Measurements from ENCODE around the gene KLHL35. TPM values are rescaled to one million over a fixed set of nuclear protein-coding genes. Genes with fewer than 3 reads are reported as not detected.

Gene KLHL35
- total and polyA plus RNA-seq, 4 donors: 0.07 to 0.42 (median 0.15) TPM; not detected in 1

DNA sequence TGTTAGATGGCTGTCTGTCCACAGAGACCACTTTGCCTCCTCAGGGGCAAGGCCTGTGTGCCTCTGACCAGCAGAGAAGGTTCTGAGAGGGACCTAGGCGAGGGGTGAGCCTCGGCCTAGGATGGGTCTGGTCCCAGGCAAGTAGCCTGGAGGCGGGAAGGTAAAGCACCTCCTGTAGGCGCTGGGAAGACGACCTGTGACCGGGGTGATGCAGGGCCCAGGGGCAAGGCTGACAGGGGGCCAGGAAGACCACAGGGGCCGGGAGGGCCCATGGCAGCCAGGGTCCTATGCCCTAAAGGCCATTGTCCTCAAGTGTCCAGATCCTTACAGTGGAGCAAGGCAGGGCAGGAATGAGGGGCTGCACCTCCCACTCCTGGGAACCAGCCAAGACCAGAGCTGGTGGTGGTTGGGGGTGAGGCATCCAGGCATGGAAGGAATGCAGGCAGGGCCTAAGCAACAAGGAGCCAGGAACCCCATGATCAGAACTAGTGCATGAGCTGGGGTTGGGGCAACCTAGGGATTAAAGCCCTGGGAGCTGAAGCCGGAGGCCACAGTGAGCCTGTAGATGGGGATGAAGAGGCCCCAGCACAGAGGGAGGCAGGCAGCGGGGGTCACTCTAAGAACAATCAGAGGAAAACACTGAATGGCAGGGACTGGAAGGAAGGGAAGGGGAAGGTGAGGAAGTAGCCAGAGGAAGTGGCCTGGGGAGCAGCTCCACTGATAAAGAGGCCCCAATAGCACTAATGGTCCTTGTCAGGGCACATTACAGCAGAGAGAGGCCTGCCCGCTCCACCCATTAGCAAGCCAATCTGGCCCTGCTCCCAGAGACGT, 32.9 kb upstream of the KLHL35 start:
- no peaks in the 10 kb centered on the region for H3K27me3 ChIP-seq (ENCODE audit: control insufficient read depth in 4 of 4, insufficient read depth in 4 of 4, low read length in 3 of 4)
- H3K9ac ChIP-seq (ENCODE audit: low read depth in 1 of 2, low read length in 2 of 2): no peak overlapping the region
- peaks cover 0 to 5% (median 0%) of the 10 kb centered on the region in 4 donors for H3K4me1 ChIP-seq (ENCODE audit: control insufficient read depth in 4 of 4, insufficient read depth in 4 of 4, low read length in 3 of 4)
- H3K9me3 ChIP-seq (ENCODE audit: control insufficient read depth in 4 of 4, low read length in 3 of 4): no peaks in the 10 kb centered on the region
- no peak for DNase-seq (ENCODE audit: low spot score)
- H3K36me3 ChIP-seq (ENCODE audit: control insufficient read depth in 4 of 4, insufficient read depth in 3 of 4, low read depth in 1 of 4, low read length in 3 of 4): no peaks in the 10 kb centered on the region
- 87% methylated on average over 11 of the region's 11 CpGs for WGBS
- no peak overlapping the region for H3K4me3 ChIP-seq (ENCODE audit: low read depth in 1 of 3, low read length in 3 of 3)
- H3K27ac ChIP-seq (ENCODE audit: low read depth in 1 of 2, low read length in 2 of 2): no peak overlapping the region
- TF ChIP-seq HNF4A (conservative IDR thresholded peaks at IDR 0.05) (no peak), NR2F2 (IDR thresholded peaks at IDR 0.05) (peak; percentile 86), RXRA (IDR thresholded peaks at IDR 0.05) (peak in 1 of 2 donors; percentile 9)
- TF ChIP-seq, protein P1, sequence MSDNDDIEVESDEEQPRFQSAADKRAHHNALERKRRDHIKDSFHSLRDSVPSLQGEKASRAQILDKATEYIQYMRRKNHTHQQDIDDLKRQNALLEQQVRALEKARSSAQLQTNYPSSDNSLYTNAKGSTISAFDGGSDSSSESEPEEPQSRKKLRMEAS (IDR thresholded peaks at IDR 0.05): no peak

DNA sequence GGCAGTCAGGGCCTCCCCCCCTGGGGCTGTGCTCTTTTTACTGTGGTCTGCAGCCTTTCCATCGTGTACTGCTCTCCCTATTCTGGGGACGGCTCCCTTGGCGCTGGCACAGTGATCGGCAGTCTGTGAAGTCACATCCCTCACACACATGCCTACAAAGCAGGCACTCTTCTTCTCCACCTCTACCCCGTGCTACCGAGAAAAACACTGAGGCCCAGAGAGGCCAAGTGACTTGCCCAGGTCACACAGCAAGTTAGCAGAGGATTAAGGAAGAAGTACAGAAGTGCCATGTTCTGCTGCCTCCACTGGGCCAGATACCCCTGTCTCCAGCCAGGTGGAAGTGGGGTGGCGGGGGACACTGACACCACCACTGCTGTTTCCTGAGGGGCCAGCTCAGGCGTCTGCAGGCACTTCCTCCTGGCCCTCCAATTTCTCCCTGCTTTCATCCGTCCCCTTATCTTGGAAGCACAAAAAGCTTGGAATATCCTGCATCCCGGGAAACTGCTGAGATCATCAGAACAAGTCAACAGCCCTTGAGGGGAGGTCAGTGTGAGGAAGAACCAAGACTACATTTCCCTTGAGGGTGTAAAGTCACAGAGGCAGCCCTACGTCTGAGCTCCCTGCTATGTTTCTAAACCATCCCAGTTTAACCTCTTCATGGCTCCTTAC, 30.2 kb upstream of the KLHL35 start:
- WGBS: 68% methylated on average over 11 of the region's 11 CpGs
- H3K27me3 ChIP-seq (ENCODE audit: control insufficient read depth in 4 of 4, insufficient read depth in 4 of 4, low read length in 3 of 4): no peaks in the 10 kb centered on the region
- TF ChIP-seq HNF4A (conservative IDR thresholded peaks at IDR 0.05) (no peak), NR2F2 (IDR thresholded peaks at IDR 0.05) (peak; percentile 95), TAF1 (conservative IDR thresholded peaks at IDR 0.05) (no peak), RXRA (IDR thresholded peaks at IDR 0.05) (peak; percentile 9 to 23), FOXA1 (IDR thresholded peaks at IDR 0.05) (no peak)
- TF ChIP-seq, protein P2, sequence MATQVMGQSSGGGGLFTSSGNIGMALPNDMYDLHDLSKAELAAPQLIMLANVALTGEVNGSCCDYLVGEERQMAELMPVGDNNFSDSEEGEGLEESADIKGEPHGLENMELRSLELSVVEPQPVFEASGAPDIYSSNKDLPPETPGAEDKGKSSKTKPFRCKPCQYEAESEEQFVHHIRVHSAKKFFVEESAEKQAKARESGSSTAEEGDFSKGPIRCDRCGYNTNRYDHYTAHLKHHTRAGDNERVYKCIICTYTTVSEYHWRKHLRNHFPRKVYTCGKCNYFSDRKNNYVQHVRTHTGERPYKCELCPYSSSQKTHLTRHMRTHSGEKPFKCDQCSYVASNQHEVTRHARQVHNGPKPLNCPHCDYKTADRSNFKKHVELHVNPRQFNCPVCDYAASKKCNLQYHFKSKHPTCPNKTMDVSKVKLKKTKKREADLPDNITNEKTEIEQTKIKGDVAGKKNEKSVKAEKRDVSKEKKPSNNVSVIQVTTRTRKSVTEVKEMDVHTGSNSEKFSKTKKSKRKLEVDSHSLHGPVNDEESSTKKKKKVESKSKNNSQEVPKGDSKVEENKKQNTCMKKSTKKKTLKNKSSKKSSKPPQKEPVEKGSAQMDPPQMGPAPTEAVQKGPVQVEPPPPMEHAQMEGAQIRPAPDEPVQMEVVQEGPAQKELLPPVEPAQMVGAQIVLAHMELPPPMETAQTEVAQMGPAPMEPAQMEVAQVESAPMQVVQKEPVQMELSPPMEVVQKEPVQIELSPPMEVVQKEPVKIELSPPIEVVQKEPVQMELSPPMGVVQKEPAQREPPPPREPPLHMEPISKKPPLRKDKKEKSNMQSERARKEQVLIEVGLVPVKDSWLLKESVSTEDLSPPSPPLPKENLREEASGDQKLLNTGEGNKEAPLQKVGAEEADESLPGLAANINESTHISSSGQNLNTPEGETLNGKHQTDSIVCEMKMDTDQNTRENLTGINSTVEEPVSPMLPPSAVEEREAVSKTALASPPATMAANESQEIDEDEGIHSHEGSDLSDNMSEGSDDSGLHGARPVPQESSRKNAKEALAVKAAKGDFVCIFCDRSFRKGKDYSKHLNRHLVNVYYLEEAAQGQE (IDR thresholded peaks at IDR 0.05): peak; percentile 65
- TF ChIP-seq, protein P1 (IDR thresholded peaks at IDR 0.05): no peak
- TF ChIP-seq, protein P3, sequence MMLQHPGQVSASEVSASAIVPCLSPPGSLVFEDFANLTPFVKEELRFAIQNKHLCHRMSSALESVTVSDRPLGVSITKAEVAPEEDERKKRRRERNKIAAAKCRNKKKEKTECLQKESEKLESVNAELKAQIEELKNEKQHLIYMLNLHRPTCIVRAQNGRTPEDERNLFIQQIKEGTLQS (IDR thresholded peaks at IDR 0.05): no peak
- TF ChIP-seq, protein P4, sequence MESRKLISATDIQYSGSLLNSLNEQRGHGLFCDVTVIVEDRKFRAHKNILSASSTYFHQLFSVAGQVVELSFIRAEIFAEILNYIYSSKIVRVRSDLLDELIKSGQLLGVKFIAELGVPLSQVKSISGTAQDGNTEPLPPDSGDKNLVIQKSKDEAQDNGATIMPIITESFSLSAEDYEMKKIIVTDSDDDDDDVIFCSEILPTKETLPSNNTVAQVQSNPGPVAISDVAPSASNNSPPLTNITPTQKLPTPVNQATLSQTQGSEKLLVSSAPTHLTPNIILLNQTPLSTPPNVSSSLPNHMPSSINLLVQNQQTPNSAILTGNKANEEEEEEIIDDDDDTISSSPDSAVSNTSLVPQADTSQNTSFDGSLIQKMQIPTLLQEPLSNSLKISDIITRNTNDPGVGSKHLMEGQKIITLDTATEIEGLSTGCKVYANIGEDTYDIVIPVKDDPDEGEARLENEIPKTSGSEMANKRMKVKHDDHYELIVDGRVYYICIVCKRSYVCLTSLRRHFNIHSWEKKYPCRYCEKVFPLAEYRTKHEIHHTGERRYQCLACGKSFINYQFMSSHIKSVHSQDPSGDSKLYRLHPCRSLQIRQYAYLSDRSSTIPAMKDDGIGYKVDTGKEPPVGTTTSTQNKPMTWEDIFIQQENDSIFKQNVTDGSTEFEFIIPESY (IDR thresholded peaks at IDR 0.05): no peak

More for the DNA sequence above, 30.2 kb upstream of the KLHL35 start:
- H3K9me3 ChIP-seq (ENCODE audit: control insufficient read depth in 4 of 4, low read length in 3 of 4): no peaks in the 10 kb centered on the region
- H3K4me1 ChIP-seq (ENCODE audit: control insufficient read depth in 4 of 4, insufficient read depth in 4 of 4, low read length in 3 of 4): peaks cover 0 to 5% (median 0%) of the 10 kb centered on the region in 4 donors
- H3K4me3 ChIP-seq (ENCODE audit: low read depth in 1 of 3, low read length in 3 of 3): no peak overlapping the region
- no peaks in the 10 kb centered on the region for H3K36me3 ChIP-seq (ENCODE audit: control insufficient read depth in 4 of 4, insufficient read depth in 3 of 4, low read depth in 1 of 4, low read length in 3 of 4)
- no peak overlapping the region for H3K27ac ChIP-seq (ENCODE audit: low read depth in 1 of 2, low read length in 2 of 2)
- no peak for DNase-seq (ENCODE audit: low spot score)
- no peak overlapping the region for H3K9ac ChIP-seq (ENCODE audit: low read depth in 1 of 2, low read length in 2 of 2)

Data from liver (tissue), 9 donors.